Measurements from ENCODE around the gene MAST2.
"Not testable (repeated sequence)": the region's sequence is repeated elsewhere in the genome, so short reads cannot be mapped to it uniquely, and the experiment has no call there.

Gene MAST2

GRCh38 chr1:45949462-45949861, 146.1 kb downstream of the MAST2 start:
- DNase-seq = not testable (repeated sequence)

GRCh38 chr1:45952072-45952471, 148.7 kb downstream of the MAST2 start:
- no peak for DNase-seq

GRCh38 chr1:45953934-45954847, 150.8 kb downstream of the MAST2 start:
- DNase-seq = no peak

- DNase-seq = no peak
Observed at GRCh38 chr1:45957684-45958083, 154.3 kb downstream of the MAST2 start.

GRCh38 chr1:45958317-45958716, 154.9 kb downstream of the MAST2 start:
- no peak for DNase-seq

GRCh38 chr1:45960930-45961715, 157.7 kb downstream of the MAST2 start:
- DNase-seq = no peak

- DNase-seq = not testable (repeated sequence)
Observed at GRCh38 chr1:45961936-45962335, 158.5 kb downstream of the MAST2 start.

GRCh38 chr1:45968941-45969666, 165.7 kb downstream of the MAST2 start:
- DNase-seq = no peak

GRCh38 chr1:45969866-45970265, 166.5 kb downstream of the MAST2 start:
- DNase-seq = no peak

- no peak for DNase-seq
Observed at GRCh38 chr1:45971335-45971734, 167.9 kb downstream of the MAST2 start.

- DNase-seq = no peak
Observed at GRCh38 chr1:45971922-45972531, 168.6 kb downstream of the MAST2 start.

GRCh38 chr1:45972621-45973020, 169.2 kb downstream of the MAST2 start:
- no peak for DNase-seq

- no peak for DNase-seq
Observed at GRCh38 chr1:45973121-45973520, 169.7 kb downstream of the MAST2 start.

GRCh38 chr1:45974541-45975269, 171.3 kb downstream of the MAST2 start:
- no peak for DNase-seq

- DNase-seq = no peak
Observed at GRCh38 chr1:45976623-45977022, 173.2 kb downstream of the MAST2 start.

- DNase-seq = peak; percentile 85 to 94
Observed at GRCh38 chr1:45979074-45979777, 175.8 kb downstream of the MAST2 start.

GRCh38 chr1:45979778-45980176, 176.4 kb downstream of the MAST2 start:
- peak in 1 of 2 experiments; percentile 69 for DNase-seq

GRCh38 chr1:45982359-45982758, 178.9 kb downstream of the MAST2 start:
- DNase-seq = no peak

GRCh38 chr1:45983967-45984366, 180.6 kb downstream of the MAST2 start:
- DNase-seq = no peak

GRCh38 chr1:45987204-45987603, 183.8 kb downstream of the MAST2 start:
- no peak for DNase-seq

GRCh38 chr1:45989249-45989648, 185.8 kb downstream of the MAST2 start:
- no peak for DNase-seq
